GM18498 (cell line): ENCODE data around the gene DHDH.
A peak's percentile ranks its signal among the peaks of the same experiment; 100 is the strongest.

Source experiments
- ATAC-seq: cut with Tn5 transposase; IDR thresholded peaks from one replicate; pipeline ENCODE4 v1.9.1; 2021; ENCODE audit warnings: mild to moderate bottlenecking, moderate library complexity; ENCODE audit not compliant: unreplicated experiment

The DHDH gene

GRCh38 chr19:48965806-48966540, 32.5 kb downstream of the DHDH start:
- ATAC-seq, result peak; percentile 33

- ATAC-seq, result no peak
Measured at GRCh38 chr19:48966541-48967345, 33.2 kb downstream of the DHDH start.

DNA sequence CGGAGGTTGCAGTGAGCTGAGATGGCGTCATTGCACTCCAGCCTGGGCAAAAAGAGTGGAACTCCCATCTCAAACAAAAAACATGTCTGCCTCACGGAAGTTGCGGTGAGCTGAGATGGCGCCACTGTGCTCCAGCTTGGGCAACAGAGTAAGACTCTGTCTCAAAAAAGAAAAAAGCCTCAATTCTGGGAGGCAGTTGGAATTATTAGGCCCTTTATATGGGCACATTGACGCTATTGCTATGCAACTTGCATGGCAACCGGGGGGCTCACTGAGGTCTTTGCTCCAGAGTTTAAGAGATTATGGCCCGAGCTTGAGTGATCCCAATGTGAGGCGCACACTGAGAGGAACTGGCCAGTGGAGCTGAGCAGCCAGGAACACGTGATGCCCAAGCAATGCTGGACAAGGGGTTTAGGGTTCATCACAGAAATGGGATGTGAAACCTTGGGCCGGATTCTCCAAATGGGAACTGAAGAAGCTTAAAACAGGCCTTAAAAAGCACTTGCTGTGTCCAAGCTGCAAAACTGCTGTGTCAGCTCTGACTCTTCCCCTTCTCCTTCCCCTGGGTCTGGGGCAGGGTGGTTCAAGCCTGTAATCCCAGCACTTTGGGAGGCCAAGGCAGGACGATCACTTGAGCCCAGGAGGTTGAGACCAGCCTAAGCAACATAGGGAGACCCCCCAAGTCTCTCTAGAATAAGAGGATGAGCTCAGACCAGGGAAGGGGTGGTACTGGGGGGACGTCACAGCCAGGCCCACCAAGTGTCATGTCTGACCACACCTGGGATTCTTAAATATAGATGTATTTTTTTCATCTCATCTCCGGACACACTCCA, 34.1 kb downstream of the DHDH start:
- ATAC-seq, result no peak

GRCh38 chr19:48968179-48968661, 34.7 kb downstream of the DHDH start:
- no peak for ATAC-seq

DNA sequence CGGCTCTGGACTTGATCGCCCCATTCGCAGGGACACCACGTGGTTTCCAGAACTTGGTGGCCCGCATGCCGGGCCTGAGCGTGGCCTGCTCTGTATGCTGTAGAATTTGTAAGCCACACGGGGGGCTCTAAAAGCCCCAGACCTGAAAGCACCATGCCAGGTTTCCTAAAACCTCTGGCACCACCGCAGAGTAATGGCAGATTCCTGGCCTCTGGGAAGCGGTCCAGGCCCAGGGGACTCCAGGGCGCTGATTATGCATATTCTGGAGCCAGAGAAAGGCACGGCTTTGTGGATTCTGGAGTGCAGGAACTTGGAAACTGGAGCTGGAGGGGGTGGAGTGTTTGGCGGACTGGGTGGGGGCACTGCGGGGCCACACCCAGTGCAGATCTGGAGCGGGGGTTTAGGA, 35.3 kb downstream of the DHDH start:
- ATAC-seq, result no peak

- no peak for ATAC-seq
Measured at GRCh38 chr19:48969276-48970138, 36.0 kb downstream of the DHDH start.

GRCh38 chr19:48970139-48970766, 36.8 kb downstream of the DHDH start:
- no peak for ATAC-seq

- ATAC-seq, result no peak
Measured at GRCh38 chr19:48970923-48971395, 37.5 kb downstream of the DHDH start.

GRCh38 chr19:48975947-48976847, 42.7 kb downstream of the DHDH start:
- ATAC-seq, result no peak

GRCh38 chr19:48977061-48977460, 43.6 kb downstream of the DHDH start:
- no peak for ATAC-seq

GRCh38 chr19:48982280-48982679, 48.8 kb downstream of the DHDH start:
- ATAC-seq, result no peak

DNA sequence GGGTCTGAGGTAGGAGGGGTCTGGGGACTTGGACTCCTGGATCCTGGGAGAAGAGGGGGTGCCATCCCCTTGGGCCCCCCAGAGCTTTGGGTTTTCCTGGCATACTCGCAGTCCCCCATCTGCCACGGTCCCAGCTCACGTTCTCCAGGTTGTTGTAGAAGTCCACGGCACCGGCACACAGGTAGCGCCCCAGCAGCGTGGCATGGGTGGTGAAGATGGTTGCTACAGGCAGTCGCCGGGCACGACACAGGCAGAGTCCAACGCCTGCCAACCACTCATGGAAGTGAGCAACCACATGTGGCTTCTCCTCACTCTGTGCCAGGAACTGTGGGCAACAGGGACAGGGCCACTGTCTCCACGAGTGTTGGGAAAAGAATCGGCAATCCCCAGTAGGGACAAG, 52.2 kb downstream of the DHDH start:
- ATAC-seq, result no peak

DNA sequence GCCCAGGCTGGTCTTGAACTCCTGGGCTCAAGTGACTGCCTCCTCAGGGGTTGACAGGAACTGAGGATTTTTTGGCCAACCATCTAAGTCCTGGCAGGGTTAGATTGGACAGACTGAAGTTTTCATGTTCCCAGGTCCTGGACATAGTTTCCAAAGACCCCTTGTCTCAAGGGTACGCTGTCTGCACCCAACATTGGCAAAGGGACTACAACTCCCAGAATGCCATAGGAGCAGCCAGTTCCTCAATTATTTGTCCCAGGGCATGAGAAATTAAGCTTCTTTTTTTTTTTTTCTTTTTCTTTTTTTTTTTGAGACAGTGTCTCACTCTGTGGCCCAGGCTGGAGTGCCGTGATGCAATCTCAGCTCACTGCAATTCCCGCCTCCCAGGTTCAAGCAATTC, 52.7 kb downstream of the DHDH start:
- no peak for ATAC-seq

GRCh38 chr19:48987323-48987722, 53.8 kb downstream of the DHDH start:
- no peak for ATAC-seq

DNA sequence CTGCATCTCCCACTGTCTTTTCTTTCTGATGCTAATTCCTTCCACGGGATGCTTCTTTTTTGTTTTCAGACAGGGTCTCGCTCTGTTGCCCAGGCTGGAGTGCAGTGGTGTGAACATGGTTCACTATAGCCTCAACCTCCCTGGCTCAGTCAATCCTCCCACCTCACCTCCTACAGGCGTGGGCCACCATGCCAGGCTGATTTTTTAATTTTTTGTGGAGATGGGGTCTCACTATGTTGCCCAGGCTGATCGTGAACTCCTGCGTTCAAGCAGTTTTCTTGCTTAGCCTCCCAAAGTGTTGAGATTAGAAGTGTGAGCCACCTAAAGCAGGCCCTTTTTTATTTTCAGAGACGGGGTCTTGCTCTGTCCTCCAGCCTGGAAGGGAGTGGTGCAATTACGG, 54.8 kb downstream of the DHDH start:
- no peak for ATAC-seq

DNA sequence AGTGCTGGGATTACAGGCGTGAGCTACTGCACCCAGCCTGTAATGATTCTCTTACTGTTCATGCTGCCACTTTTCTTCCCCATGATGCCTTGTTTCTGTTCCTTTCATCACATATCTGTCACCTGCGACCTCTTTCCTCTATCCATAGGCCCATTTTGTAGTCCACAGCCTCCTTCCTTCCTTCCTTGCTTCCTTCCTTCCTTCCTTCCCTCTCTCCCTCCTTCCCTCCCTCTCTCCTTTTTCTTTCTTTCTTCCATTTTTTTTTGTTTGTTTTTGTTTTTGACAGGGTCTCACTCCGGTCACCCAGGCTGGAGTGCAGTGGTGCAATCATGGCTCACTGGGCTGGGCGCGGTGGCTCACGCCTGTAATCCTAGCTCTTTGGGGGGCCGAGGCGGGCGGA, 55.4 kb downstream of the DHDH start:
- no peak for ATAC-seq

DNA sequence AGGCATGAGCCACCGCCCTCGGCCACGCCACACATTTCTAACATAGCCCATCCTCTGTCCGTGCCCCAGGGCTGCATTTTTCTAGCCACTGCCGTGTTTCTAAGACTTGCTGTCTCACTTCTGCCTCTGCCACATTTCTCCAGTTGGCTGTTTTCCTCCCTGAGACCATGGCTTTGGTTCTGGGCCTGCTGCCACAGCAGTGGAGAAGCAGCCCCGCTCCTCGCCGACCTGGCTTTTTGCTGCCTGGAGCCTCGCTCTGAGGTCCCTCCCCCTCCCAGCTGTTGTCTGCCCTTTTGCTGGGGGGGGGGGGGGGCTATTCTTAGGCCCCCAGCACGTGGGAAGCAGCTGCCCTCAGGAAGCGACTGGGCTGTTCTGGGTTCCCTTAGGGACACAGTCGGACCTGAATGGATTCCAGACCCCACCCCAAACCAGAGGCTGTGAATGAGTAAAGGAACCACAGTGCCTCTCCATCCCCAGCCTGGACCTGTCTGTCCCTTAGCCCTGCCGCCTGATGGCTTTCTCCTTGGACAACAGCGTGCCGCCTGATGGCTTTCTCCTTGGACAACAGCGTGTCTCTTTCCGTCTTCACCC, 56.3 kb downstream of the DHDH start:
- no peak for ATAC-seq

DNA sequence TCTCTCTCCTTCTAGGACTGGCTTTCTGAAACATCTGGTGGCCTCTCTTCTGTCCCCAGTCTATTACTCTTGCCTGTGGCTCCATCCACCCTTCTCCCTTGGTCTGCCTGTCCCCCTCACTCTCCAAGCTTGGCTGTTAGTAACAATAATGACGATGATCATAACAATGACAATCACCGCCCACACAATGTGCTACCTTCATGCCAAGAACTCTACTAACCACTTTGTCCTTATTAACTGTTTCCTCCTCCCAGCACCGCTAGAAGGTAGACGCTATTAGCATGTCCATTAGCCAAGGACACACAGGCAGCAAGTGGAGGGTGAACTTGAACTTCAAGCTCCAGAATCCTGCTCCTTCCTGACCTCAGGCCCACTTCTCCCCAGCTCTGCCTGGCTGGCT, 56.9 kb downstream of the DHDH start:
- no peak for ATAC-seq
